OCI-LY7 (cell line): ENCODE data around the gene DAB2IP.

Experiments
- EZH2phosphoT487 ChIP-seq: fragments of 200-600 bp; sonication (generic); IDR thresholded peaks from 2 replicates; pipeline ENCODE4 v1.6.1; 2018; ENCODE audit warnings: low read depth, borderline replicate concordance, mild to moderate bottlenecking, mixed run types, antibody characterized with exemption, low read length, moderate library complexity, mixed read lengths
- TF ChIP-seq, protein P1 (sequence below): fragments of 200-600 bp; sonication (generic); conservative IDR thresholded peaks from 2 replicates; pipeline ENCODE4 v1.5.1; 2014; ENCODE audit warnings: mild to moderate bottlenecking, antibody characterized with exemption, low read length, moderate library complexity, mixed read lengths

DNA sequence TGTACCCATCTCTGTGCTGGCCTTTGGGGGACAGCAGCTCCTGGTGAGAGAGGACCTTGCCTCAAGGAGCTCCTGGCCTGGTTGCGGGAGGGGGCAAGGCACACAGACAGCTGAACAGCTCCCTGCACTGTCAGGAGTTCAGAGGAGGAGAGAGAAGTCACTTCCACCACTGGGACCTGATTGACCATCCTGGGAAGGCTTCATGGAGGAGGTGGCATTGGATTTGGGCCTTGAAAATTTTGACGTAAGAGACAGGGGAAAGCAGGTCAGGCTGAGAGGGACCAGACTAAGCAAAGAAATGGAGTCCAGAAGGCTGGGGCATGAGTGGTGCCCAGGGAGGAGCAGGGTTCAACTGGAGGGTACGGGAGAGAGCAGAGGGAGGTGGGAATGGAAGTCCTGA is 20.3 kb upstream of the DAB2IP start:
- TF ChIP-seq, protein P1, sequence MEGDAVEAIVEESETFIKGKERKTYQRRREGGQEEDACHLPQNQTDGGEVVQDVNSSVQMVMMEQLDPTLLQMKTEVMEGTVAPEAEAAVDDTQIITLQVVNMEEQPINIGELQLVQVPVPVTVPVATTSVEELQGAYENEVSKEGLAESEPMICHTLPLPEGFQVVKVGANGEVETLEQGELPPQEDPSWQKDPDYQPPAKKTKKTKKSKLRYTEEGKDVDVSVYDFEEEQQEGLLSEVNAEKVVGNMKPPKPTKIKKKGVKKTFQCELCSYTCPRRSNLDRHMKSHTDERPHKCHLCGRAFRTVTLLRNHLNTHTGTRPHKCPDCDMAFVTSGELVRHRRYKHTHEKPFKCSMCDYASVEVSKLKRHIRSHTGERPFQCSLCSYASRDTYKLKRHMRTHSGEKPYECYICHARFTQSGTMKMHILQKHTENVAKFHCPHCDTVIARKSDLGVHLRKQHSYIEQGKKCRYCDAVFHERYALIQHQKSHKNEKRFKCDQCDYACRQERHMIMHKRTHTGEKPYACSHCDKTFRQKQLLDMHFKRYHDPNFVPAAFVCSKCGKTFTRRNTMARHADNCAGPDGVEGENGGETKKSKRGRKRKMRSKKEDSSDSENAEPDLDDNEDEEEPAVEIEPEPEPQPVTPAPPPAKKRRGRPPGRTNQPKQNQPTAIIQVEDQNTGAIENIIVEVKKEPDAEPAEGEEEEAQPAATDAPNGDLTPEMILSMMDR, result no peak
- no peak for TF ChIP-seq EZH2phosphoT487
